HEK293T (cell line): Measurements from ENCODE around the gene GXYLT2.

Source experiments
- CTCF ChIA-PET: fragments of 350-600 bp; formaldehyde crosslinking; extraction: SDS; loops from one replicate; lab custom pipeline; 2021; ENCODE audit warnings: antibody characterized with exemption, inconsistent platforms; lab: Yijun Ruan, JAX
- POLR2A ChIA-PET: fragments of 350-600 bp; formaldehyde crosslinking; extraction: SDS; loops from one replicate; lab custom pipeline; 2020; ENCODE audit warnings: antibody characterized with exemption, inconsistent platforms; lab: Yijun Ruan, JAX
- DNase-seq: peaks from one replicate; pipeline ENCODE4 v3.0.0; 2012; ENCODE audit warnings: mixed read lengths; ENCODE audit errors: extremely low spot score
- ARNT ChIP-seq: fragments of 450-650 bp; IDR thresholded peaks from 2 replicates; pipeline ENCODE4 v1.6.1; 2017; ENCODE audit warnings: mild to moderate bottlenecking
- BHLHE40 ChIP-seq: fragments of 450-650 bp; IDR thresholded peaks from 2 replicates; pipeline ENCODE4 v1.6.1; 2016; ENCODE audit warnings: mild to moderate bottlenecking, moderate library complexity, borderline replicate concordance
- CTBP1 ChIP-seq: fragments of 450-650 bp; IDR thresholded peaks from 2 replicates; pipeline ENCODE4 v1.6.1; 2016; ENCODE audit warnings: borderline replicate concordance
- ELF4 ChIP-seq: fragments of 450-650 bp; IDR thresholded peaks from 2 replicates; pipeline ENCODE4 v1.6.1; 2017; ENCODE audit warnings: antibody characterized with exemption
- FOXA1 ChIP-seq: fragments of 450-650 bp; IDR thresholded peaks from 2 replicates; pipeline ENCODE4 v1.6.1; 2016; ENCODE audit warnings: mild to moderate bottlenecking
- FOXK2 ChIP-seq: fragments of 450-650 bp; IDR thresholded peaks from 2 replicates; pipeline ENCODE4 v1.6.1; 2016; ENCODE audit warnings: mild to moderate bottlenecking
- FOXM1 ChIP-seq: fragments of 450-650 bp; IDR thresholded peaks from 2 replicates; pipeline ENCODE4 v1.6.1; 2017; ENCODE audit warnings: mild to moderate bottlenecking, borderline replicate concordance
- HDGF ChIP-seq: fragments of 450-650 bp; IDR thresholded peaks from 2 replicates; pipeline ENCODE4 v1.6.1; 2017; ENCODE audit warnings: antibody characterized with exemption, borderline replicate concordance
- L3MBTL2 ChIP-seq: fragments of 450-650 bp; conservative IDR thresholded peaks from 2 replicates; pipeline ENCODE4 v1.6.1; 2016; ENCODE audit warnings: mild to moderate bottlenecking
- LEF1 ChIP-seq: fragments of 450-650 bp; IDR thresholded peaks from 2 replicates; pipeline ENCODE4 v1.6.1; 2017; ENCODE audit warnings: mild to moderate bottlenecking, borderline replicate concordance
- NFRKB ChIP-seq: fragments of 450-650 bp; IDR thresholded peaks from 2 replicates; pipeline ENCODE4 v1.6.1; 2016; ENCODE audit warnings: mild to moderate bottlenecking, moderate library complexity
- SP1 ChIP-seq: fragments of 450-650 bp; IDR thresholded peaks from 2 replicates; pipeline ENCODE4 v1.6.1; 2017
- SUZ12 ChIP-seq: fragments of 450-650 bp; IDR thresholded peaks from 2 replicates; pipeline ENCODE4 v1.6.1; 2016; ENCODE audit warnings: mild to moderate bottlenecking
- TARDBP ChIP-seq: fragments of 450-650 bp; IDR thresholded peaks from 2 replicates; pipeline ENCODE4 v1.6.1; 2016
- ZNF384 ChIP-seq: fragments of 450-650 bp; IDR thresholded peaks from 2 replicates; pipeline ENCODE4 v1.6.1; 2016
- TF ChIP-seq, protein P1 (sequence below): fragments of 450-650 bp; IDR thresholded peaks from 2 replicates; pipeline ENCODE4 v1.6.1; 2016

Gene GXYLT2

DNA sequence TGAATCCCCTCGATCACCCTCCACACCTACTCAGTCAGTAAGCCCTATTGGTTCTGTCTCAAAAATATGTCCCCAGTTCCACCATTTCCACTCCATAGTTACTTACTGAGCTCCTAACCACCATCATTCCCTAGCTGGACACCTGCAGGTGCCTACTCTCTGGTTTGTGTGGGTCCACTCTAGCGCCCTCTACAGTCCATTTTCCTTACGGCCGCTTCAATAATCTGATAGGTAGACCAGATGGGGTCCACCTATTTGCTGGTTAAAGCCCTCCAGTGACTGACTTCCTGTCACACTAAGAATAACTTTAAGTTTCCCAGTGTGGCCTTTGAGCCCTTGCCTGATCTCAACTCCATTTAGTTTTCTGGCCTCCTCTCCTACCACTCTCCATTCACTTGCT lies 5.0 kb downstream of the GXYLT2 start:
- DNase-seq = peak; percentile 43
- POLR2A ChIA-PET = no interaction called here
- CTCF ChIA-PET = interaction anchor here (0.7 kb wide), 1 partner anchor 567 kb away, joined by 3 read pairs; no protein-coding TSS in a partner anchor
- TF ChIP-seq ELF4 (no peak), LEF1 (no peak), NFRKB (no peak), BHLHE40 (no peak), HDGF (no peak)
- TF ChIP-seq, protein P1, sequence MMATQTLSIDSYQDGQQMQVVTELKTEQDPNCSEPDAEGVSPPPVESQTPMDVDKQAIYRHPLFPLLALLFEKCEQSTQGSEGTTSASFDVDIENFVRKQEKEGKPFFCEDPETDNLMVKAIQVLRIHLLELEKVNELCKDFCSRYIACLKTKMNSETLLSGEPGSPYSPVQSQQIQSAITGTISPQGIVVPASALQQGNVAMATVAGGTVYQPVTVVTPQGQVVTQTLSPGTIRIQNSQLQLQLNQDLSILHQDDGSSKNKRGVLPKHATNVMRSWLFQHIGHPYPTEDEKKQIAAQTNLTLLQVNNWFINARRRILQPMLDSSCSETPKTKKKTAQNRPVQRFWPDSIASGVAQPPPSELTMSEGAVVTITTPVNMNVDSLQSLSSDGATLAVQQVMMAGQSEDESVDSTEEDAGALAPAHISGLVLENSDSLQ = no peak

GRCh38 chr3:72894976-72895552 lies 7.2 kb downstream of the GXYLT2 start:
- TF ChIP-seq FOXM1 (no peak), LEF1 (no peak), SP1 (no peak), FOXK2 (no peak), CTBP1 (no peak), TARDBP (no peak), ARNT (no peak)
- TF ChIP-seq, protein P1 = no peak
- CTCF ChIA-PET = interaction anchor here (0.7 to 1.1 kb wide), 2 partner anchors 44 to 161 kb away, joined by 3 read pairs; no protein-coding TSS in a partner anchor
- no peak for DNase-seq
- POLR2A ChIA-PET = no interaction called here

DNA sequence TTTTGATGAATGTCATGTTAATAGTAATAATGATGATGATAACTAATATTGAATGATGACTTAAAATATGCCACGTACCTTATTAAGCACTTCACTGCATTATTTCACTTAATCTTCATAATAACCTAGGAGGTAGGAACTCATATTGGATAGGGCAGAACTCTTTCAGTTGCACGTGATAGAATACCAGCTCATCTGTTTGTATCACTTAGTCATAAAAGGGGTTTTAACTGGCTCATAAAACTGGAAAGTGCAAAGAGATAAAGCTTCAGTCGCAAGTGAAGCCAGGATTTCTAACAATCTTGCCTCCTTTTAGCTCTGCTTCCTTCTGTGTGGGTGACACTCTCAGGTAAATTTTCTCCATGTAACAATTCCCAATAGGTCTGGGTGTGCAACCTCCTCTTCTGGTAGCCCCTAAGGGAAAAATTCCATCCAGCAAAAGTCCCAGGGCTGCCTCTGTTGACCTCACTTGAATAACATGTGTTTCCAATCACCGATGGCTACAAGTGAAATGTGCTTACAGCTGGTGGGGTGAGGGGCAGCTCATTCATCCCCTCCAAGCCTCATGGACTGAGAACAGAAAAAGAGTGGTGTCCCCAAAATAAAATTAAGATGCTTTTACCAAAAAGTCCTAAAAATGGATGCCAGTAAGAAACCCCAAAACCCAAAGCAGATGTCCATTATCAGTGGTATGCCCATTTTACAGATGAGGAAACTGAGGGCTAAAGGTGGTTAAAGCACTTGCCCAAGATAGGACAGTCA lies 9.3 kb downstream of the GXYLT2 start:
- TF ChIP-seq TARDBP (no peak), HDGF (no peak), L3MBTL2 (0 out of 2 replicates have a peak, but pooled peaks have one; percentile 5)
- TF ChIP-seq, protein P1 = 0 out of 2 replicates have a peak, but pooled peaks have one; percentile 1
- ChIA-PET CTCF (no interaction called here), POLR2A (interaction anchor here (1.3 kb wide), 1 partner anchor 9 kb away, joined by 3 read pairs; the partner anchor contains the start of gene GXYLT2)
- DNase-seq = no peak

GRCh38 chr3:72897758-72898007 lies 9.8 kb downstream of the GXYLT2 start:
- CTCF ChIA-PET = no interaction called here
- no peak for TF ChIP-seq LEF1
- no peak for DNase-seq
- POLR2A ChIA-PET = interaction anchor here (1.3 kb wide), 1 partner anchor 10 kb away, joined by 3 read pairs; the partner anchor contains the start of gene GXYLT2

DNA sequence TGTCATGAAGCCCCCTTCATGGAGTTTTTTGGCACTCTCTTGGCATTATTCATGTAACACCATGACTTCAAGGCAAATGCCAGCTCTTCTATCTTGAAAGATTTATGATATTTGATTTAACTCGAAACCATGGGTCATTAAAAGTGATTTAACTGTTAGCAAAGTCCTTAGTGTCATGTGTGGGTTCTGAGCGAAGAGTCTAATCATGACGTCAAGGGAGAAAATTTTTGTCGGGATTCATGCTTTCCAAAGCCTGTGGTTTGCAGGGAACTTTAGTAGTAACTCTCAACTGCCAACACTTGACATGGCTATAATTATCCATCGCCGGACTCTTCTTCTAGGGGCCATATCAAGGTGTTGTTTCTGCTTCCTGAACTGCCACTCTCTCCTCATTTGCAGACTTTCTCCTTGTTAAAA lies 11.5 kb downstream of the GXYLT2 start:
- ChIA-PET CTCF (no interaction called here), POLR2A (interaction anchor here (1.4 kb wide), 1 partner anchor 98 kb away, joined by 3 read pairs; no protein-coding TSS in a partner anchor)
- TF ChIP-seq LEF1 = no peak; the same call in 1 of the 2 replicates
- no peak for TF ChIP-seq FOXK2
- TF ChIP-seq, protein P1 = peak; percentile 95
- TF ChIP-seq ELF4 = no peak
- TF ChIP-seq L3MBTL2 = no peak; the same call in 1 of the 2 replicates
- TF ChIP-seq ZNF384 = no peak
- TF ChIP-seq SP1 = no peak
- TF ChIP-seq SUZ12 = no peak
- TF ChIP-seq NFRKB = no peak
- TF ChIP-seq TARDBP = 0 out of 2 replicates have a peak, but pooled peaks have one; percentile 16
- TF ChIP-seq CTBP1 = peak; percentile 89
- no peak for TF ChIP-seq FOXA1
- no peak for TF ChIP-seq HDGF
- no peak for TF ChIP-seq BHLHE40
- TF ChIP-seq ARNT = 0 out of 2 replicates have a peak, but pooled peaks have one; percentile 26
- no peak for TF ChIP-seq FOXM1
- peak; percentile 24 for DNase-seq

DNA sequence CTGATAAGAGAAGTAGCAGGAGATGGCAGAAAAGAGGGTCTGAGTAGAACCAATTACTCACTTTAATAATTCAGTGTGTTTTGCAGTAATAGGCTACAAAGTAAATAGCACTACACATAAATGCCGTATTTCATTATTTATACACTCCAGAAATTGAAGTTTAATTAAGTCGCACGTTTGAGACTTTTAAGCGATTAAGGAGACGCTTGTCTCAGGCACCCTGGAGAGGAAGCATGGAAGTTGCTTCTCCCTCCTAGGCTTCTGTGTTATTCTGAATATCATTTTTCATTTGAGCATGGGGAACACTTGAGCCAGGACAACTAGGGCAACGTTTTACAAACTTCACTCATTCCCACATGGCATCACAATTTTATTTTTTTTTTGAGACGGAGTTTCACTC lies 12.2 kb downstream of the GXYLT2 start:
- DNase-seq = no peak
- no peak for TF ChIP-seq FOXK2
- TF ChIP-seq L3MBTL2 = no peak
- TF ChIP-seq NFRKB = no peak
- TF ChIP-seq CTBP1 = peak; percentile 35; the same call in 1 of the 2 replicates
- TF ChIP-seq, protein P1 = peak; percentile 60
- TF ChIP-seq ELF4 = no peak
- POLR2A ChIA-PET = interaction anchor here (0.6 kb wide), 1 partner anchor 8 kb away, joined by 3 read pairs; no protein-coding TSS in a partner anchor
- CTCF ChIA-PET = no interaction called here
